Right renal pelvis (tissue), 4 donors: Measurements from ENCODE around the gene DCST1. TPM values are rescaled to one million over a fixed set of nuclear protein-coding genes. Genes with fewer than 3 reads are reported as not detected.

Source experiments
- DNase-seq, 4 donors: peaks; one replicate each; pipeline ENCODE4 v3.0.0-alpha.2; 2013; ENCODE audit warnings: low read depth in 4 of 4, low spot score in 3 of 4, missing footprints in 1 of 4
- polyA plus RNA-seq, 4 donors: library from polyadenylated mRNA; unstranded; fragments of 120-200 nt; gene quantifications; one replicate each; pipeline ENCODE4 v1.2.1, GENCODE V29; 2013; ENCODE audit not compliant: insufficient read length in 4 of 4

Gene DCST1
- polyA plus RNA-seq, 4 donors, result 0.19 to 0.31 (median 0.28) TPM

DNA sequence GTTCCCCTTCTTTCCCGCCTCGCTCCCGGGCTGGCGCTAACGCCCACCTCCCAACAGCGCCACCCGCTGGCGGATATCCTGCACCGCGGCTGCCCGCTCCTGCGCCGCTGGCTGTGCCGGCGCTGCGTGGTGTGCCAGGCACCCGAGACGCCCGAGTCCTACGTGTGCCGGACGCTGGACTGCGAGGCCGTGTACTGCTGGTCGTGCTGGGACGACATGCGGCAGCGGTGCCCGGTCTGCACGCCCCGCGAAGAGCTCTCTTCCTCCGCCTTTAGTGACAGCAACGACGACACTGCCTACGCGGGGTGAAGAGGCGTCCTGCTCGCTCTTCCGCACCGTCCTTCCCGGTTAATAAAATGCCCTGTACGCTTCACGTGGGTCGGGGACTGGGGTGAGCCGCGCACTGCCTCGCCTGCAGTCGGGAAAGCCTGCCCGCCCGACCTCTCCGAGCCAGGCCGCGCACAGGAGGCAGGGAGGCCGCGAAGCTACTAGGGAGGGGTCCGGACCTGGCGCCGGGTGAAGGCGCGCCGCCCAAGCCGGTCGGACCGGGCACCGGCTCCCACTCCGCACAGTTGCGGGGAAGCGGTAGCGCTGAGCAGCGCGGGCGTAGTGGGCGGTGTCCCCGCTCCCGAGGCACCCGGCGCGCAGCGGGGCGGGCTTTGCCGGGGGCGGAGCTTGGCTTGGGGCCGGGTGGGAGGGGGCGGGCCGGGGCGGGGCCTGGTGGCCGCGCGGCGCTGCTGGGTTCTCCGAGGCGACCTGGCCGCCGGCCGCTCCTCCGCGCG, 17.1 kb downstream of the DCST1 start, which contains the start of gene ADAM15:
Gene ADAM15, plus strand, starts transcription at position 757 of the 782 bp plus-strand sequence. CDS start 71 bp downstream, outside the sequence.
- DNase-seq, result peak in 1 of 4 donors; percentile 54

DNA sequence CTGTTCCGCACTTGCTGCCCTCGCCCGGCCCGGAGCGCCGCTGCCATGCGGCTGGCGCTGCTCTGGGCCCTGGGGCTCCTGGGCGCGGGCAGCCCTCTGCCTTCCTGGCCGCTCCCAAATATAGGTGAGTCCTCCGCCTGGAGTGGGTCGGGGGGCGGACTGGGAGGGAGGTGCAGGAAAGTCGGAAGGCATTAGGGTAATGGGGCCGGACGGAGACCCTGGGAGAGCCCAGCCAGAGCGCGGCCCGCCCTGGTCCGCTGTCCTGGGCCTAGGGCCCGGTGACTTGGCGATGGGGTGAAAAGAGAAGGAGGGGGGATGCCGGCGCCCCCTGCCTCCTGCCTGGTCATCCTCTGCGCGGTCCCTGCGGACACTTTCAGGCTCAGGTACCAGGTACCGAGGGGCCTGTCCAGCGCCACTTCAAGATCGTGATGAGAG, 17.7 kb downstream of the DCST1 start:
- no peak for DNase-seq

DNA sequence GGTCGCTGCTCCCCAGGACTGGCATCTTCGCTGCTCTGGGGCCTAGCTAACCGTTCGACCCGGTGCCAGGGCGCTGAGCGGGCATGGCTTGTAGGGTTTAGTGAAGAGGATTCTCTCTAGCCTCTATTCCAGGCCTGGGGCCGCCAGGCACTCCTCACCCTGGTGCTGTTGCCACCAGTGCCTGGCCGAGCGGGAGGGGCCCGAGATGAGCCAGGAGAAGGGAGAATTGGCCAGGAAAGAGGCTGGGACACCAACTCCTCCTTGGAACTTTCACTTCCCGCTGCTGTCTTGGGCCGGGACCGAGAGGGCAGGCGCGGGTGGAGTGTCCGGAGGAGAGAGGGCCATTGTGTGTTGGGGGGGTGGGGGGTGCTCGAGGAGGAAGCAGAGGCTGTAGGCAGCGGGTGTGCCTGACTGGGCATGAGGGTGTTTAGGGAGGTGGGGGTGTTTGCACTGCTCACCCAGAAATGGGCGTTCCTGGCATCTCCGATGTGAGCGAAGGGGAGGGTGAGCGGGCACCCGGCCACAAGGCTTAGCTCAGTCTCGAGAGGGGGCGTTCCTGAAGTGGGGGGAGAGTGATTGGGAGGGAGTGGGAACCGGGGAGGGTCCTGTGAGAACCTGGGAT, 18.3 kb downstream of the DCST1 start:
- no peak for DNase-seq

DNA sequence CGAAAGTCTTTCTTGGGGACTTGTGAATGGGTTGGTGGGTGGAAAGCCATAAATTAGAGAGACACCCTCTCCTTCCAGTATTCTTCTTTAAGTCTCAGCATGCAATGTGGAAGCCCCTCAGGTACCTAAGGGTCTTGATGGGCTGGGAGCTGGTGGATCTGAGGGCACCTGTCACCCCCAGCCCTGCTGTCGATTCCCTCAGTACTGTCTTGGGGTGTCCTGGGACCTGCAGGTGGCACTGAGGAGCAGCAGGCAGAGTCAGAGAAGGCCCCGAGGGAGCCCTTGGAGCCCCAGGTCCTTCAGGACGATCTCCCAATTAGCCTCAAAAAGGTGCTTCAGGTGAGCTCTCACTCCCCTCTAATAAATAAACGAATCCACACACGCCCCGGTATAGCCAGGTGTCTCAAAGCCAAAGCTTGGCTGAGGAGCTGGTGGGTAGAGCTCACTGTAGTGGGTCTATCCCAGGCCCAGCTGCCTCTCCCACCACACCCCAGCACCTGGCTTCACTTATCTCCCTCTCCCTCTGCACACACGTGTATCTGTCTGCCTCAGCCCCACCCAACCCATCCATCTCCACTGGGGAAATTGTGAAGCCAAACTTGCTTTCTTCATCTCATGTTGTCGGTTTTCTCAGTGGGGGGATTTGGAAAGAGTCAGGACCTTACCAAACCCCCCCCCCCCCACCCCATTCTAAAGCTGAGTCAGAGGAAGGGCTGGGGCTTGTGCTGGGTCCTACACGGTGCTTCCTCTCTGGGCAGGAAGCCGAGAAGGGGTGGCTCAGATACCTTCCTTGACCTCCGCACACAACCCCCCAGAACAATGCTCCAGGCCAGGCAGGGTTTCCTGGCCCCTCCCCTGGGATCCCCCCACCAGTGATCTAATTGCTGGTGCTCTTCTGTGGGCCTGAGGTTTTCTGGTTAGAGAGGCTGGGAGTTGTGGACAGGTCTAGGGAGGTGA, 19.1 kb downstream of the DCST1 start:
- DNase-seq, result no peak

DNA sequence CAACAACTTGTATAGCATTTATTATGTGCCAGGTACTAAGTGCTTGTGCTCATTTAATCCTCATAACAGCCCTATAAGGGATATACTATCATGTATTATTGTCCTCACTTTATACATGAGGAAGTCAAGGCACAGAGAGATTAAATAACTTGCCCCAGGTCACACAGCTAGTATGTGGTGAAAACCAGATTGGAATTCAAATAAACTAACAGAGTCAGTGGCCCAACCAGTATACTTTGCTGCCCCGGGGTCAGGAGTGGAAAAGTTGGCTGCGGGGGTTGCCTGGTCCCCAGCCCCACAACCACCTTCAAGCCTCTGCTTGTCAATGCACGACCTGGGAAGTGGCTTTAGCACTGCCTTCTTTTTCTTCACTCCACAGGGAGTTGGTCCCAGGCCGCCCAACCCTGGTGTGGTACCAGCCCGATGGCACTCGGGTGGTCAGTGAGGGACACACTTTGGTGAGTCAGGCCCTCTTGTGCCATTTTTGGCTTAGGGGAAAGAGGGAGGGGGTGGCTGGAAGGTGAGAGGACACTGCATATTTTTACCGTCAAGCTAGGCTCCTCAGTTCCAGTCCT, 20.0 kb downstream of the DCST1 start:
- no peak for DNase-seq

DNA sequence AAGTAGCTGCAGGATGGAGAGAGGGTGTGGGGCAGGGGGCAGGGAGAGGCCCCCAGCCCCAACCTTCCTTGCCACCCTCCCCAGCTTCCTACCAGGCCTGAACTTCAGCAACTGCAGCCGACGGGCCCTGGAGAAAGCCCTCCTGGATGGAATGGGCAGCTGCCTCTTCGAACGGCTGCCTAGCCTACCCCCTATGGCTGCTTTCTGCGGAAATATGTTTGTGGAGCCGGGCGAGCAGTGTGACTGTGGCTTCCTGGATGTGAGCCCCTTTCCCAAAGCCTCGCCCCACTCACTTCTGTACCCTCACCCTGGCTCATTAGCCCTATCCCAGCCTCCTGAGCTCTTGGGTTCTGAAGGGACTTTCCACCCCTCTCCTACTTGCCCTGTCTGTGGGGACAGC, 23.5 kb downstream of the DCST1 start:
- DNase-seq, result no peak

DNA sequence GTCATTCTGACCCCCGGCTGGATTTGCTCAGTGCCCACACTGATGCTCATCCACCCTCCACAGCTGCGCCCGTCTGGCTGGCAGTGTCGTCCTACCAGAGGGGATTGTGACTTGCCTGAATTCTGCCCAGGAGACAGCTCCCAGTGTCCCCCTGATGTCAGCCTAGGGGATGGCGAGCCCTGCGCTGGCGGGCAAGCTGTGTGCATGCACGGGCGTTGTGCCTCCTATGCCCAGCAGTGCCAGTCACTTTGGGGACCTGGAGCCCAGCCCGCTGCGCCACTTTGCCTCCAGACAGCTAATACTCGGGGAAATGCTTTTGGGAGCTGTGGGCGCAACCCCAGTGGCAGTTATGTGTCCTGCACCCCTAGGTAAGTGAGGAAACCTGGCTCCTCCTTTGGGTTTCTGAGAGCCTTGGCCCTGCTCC, 24.2 kb downstream of the DCST1 start:
- no peak for DNase-seq

DNA sequence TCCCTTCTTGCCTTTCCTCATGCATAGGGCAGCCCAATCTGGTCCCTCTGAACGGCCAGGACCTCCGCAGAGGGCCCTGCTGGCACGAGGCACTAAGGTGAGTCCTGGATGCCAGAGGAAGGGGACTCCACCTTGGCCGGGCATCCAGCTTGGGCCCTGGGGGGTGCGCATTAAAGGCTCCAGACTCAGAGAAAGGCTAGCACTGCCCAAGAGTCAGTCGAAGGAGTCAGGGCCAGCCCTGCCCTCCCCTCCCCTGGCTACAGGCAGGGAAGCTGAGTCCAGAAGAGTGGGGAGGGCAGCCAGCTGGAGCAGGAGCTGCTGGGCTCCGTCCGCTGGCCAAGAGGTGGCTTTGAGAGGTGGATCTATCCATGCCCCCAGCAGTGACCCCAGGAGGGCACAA, 27.1 kb downstream of the DCST1 start:
- DNase-seq, result no peak

DNA sequence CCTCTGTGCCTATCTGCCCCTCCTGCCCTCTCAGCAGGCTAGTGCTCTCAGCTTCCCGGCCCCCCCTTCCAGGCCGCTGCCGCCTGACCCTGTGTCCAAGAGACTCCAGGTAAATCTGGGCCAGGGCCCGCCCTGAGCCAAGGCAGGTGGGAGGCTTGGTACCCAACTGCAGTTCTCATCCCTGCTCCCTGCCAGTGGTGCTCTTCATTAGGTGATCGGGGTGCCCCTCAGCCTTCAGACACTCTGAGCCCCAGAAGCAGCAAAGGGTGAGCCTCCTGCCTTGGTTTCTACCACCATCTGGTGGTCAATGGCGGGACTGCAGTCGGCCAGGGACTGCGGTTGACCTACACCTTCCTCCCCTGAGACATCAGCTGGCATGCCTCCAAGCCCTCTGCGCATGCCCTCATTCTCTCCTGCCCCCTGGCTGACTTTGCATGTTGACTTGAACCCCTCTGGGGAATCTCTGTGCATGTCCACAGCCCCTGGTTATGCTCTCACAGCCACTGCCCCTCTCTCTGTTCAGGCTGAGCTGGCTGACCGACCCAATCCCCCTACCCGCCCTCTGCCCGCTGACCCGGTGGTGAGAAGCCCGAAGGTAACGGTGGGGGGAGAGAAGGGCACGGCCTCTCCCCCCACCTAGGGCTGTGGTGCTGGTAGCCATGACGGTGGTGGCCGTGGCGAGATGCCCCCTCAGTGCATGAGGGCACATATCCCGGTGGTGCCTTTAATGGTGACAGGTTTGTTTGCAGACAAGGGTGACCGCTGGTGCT, 27.9 kb downstream of the DCST1 start:
- DNase-seq, result peak in 1 of 4 donors; percentile 73

DNA sequence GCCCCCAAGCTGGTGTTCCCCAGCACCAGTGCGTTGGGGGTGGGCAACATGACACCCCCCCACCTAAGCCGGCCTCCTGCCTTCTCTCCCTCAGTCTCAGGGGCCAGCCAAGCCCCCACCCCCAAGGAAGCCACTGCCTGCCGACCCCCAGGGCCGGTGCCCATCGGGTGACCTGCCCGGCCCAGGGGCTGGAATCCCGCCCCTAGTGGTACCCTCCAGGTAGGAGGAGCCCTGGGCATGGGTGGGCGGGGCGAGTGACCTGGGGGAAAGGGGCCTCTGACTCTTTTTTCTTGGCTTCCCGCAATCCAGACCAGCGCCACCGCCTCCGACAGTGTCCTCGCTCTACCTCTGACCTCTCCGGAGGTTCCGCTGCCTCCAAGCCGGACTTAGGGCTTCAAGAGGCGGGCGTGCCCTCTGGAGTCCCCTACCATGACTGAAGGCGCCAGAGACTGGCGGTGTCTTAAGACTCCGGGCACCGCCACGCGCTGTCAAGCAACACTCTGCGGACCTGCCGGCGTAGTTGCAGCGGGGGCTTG, 28.6 kb downstream of the DCST1 start:
- no peak for DNase-seq

DNA sequence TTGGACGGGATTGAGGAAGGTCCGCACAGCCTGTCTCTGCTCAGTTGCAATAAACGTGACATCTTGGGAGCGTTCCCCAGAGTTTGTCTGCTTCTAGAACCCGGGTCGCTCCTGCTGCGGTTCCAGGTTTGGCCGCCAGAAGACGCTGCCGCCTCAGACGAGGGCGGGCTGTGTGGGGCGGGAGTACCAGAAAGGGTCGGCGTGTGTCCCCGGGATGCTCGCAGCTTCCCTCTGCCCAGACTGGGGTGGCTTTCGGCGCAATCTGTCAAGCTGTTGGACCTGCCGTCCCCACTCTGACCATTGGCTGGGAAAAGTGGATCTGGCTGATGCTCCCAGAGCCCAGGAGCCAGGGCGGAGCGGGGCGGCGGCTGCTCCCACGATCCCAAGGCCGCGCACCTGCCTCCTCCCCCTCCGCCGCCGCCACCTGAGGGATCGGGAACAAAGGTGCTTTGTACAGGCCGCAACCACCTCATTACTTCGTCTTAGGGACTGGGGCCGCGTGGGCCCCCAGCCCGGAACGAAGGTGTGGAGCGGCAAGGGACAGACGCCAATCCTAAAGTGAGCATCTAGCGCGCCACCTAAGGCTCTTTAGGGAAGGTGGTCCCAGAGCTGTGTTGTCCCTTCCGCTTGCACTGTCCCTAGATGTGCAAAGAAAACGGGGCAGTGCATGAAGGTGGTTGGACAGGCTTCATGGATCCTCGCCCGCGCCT, 29.2 kb downstream of the DCST1 start:
- DNase-seq, result no peak

DNA sequence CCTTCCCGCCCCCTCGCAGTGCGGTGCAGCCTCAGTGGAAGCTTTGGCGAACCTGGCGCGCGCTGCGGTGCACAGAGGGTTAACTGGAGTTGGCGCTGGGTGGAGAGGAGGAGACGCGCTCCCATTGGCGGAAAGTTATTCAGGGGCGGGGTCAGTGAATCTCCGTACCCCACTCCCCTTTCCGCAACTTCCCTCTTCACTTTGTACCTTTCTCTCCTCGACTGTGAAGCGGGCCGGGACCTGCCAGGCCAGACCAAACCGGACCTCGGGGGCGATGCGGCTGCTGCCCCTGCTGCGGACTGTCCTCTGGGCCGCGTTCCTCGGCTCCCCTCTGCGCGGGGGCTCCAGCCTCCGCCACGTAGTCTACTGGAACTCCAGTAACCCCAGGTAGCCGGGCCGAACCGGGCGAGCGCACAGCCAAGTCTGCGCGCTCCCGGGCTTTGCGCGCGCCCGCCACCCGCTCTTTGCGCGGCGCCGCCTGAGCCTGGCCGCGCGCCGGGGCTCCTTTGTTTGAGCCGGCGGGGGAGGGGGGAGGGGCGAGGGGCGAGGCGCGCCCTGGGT, 30.0 kb downstream of the DCST1 start, which contains the start of gene EFNA4:
Gene EFNA4, plus strand, starts transcription at position 191 of the 561 bp plus-strand sequence. Its CDS starts 84 bp downstream, at position 275.
- DNase-seq, result peak; percentile 82 to 87 (median 84)

DNA sequence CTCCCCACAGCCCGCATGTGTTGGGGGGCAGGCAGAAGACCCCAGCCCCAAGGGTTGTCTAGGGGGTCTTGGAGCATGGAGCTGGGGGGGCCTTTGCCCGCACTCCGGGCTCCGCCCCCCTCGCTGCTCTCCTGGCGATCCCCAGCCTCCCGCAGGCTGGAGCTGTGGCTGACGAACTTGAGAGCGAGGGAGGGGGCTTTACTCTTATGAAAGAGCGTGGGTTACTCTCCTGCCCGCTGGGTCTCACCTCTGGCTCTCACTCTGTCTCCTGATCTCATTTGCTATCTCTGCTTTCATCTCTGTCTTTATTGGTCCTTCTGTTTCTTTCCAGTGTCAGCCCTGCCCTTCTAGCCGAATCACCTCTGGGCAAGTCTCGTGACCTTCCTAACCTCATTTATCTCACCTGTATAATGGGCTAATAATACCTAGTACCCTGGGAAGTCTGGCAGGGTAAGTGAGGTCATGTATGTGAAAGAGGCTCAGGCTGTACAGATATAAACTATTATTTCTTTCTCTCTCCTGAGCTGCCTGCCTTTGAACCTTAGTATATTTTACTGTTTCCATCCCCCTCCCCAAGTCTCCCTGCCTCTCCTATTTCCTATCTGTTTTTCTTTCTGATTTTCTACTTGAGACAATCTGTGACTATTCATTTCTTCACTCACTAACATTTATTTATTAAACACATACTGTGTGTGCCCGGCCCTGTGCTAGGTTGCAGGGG, 30.6 kb downstream of the DCST1 start:
- no peak for DNase-seq

DNA sequence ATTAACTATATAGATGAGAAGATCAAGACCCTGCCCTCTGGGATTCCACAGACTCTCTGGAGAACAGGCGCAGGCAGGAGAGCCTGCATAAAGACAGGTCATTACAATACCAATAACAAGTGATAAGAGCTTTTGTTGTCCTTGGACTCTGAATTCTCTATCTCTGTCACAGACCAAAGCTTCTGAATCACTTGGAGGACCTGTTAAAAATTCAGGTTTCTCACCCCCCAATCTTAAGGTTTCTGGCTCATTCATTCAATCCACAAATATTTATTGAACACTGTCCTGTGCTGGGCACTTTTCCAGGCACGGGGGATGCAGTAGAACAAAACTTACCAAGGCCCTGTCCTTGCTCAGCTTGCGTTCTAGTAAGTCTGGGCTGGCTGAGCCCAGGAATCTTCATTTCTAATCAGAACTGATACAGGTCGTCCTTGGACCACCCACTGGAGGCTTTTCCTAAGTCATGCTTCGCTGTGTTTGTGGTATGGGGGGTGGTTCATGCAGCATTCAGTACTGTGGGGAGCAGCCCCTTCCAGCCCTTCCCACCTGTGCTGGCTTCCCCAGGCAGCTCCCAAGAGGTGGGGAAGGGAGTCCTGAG, 31.3 kb downstream of the DCST1 start:
- no peak for DNase-seq

DNA sequence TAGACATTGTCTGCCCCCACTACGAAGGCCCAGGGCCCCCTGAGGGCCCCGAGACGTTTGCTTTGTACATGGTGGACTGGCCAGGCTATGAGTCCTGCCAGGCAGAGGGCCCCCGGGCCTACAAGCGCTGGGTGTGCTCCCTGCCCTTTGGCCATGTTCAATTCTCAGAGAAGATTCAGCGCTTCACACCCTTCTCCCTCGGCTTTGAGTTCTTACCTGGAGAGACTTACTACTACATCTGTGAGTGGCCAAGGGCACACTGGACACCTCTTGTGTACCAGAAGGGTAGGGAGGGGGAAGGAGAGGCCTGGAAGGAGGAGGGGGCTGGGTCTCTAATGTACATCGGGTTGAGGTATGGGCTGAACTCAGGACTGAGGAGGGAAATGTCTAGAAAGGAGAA, 33.2 kb downstream of the DCST1 start:
- DNase-seq, result no peak

DNA sequence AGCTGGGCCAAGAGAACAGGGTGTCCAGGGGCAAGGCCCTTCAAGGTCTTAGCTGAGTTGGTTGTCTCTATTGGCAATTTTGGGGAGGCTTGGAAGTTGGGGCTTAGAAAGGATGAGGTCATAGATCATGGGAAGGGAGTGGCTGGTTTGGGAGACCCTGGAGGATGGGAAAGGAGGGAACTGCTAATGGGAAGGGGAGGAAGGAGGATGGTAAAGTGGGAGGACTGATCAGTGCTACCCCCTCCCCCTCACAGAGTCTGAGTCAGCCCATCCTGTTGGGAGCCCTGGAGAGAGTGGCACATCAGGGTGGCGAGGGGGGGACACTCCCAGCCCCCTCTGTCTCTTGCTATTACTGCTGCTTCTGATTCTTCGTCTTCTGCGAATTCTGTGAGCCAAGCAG, 35.0 kb downstream of the DCST1 start:
- no peak for DNase-seq

DNA sequence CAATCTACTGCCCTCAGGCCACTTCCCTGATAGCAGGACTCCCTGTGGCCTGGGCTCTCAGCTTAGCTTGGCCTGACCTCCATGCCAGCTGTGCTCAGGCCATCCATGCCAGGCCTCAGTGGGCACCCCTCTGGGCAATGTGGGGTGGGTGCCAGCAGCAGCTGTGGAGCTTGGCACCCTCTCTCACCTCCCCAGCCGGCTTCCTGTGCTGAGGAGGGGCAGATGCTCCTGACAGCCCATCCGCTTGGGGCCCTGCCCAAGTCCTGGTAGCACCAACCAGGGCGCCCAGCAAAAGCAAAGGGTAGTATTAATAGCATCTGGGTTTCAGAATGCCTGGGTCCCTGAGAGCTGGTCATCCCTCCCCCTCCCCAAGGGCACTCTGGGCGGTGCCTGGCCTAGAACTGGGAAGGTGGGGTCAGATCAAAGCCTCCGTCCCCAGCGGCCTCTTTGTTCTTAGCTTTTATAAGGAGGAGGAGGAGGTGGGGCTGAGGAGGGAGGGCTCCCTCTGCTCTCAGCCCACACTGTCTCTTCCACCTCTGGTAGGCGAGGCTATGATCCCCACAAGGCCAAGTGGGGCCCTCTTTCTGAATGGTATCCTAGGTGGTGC, 36.0 kb downstream of the DCST1 start:
- no peak for DNase-seq
